NCI-H2171 treated with DMSO at 0.1 percent for 48 hours (cell line): ENCODE results near the gene DDX1.
A peak's percentile ranks its signal among the peaks of the same experiment; 100 is the strongest.
"Not testable (repeated sequence)": the region's sequence is repeated elsewhere in the genome, so short reads cannot be mapped to it uniquely, and the experiment has no call there.

Experiments
- DNase-seq: peaks from one replicate; lab custom pipeline; 2025; lab: John Stamatoyannopoulos, UW

The DDX1 gene

DNA sequence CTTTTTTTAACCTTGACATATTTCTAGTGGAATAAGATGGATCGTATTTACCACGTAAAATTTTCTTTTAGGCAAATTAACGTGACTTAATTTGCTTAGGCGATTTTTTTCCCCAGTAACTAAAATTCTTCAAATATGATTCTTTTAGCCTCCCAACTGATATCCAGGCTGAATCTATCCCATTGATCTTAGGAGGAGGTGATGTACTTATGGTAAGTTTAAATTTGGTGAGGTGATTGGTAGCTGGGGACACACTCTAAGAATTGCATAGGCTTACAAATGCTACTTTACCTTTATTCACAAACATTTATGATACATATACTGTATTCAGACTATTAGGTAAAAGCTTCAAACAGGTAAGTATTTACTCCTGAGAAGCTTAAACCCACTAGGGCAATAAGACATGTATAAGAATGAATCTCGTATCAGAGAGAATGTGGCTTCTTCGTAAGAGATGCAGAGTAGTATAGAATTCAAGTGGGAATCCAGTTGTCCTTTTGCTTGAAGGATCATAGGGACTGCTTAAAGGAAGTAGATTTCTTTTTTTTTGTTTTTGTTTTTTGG lies 3.8 kb downstream of the DDX1 start:
- DNase-seq, result no peak

- DNase-seq, result no peak
These were observed 4.3 kb downstream of the DDX1 start for GRCh38 chr2:15595936-15596335.

DNA sequence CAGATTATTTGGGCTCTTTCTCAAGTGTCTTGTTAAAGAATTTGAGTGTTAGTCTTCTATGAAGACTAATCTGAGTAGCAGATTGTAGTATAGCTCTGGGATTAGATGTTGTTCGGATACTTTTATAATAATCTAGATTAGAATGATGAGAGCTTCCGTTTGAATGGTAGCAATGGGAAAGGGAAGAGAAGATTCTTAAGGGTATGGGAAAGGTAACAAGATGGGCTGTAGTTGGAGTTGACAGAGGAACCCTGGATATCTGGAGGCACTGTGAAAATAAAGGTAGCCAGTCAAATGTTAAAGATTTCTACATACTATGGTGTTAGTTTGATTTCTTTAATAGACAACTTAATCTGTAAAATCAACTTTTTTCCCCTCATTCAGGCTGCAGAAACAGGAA lies 4.7 kb downstream of the DDX1 start:
- no peak for DNase-seq

DNA sequence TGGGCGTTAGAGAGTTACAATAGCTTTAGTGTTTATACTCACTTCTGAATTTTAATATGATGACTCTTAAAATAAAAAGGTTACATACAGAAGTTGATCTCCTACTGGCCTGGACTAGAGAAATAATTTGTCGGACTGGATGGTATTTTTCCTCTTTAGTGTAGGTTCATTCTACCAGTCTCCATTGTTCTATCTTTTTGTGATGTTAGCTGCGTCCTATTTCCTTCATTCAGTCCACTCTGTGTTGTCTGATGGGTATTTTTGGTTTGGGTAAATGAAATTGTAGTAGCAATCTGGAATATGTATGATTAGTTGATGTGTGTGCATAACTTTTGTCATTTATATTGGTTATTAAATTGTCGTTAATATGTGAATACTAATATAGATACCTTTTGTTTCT lies 5.3 kb downstream of the DDX1 start:
- no peak for DNase-seq

GRCh38 chr2:15599994-15600393 lies 8.3 kb downstream of the DDX1 start:
- DNase-seq, result peak; percentile 32

- DNase-seq, result no peak
These were observed 10.0 kb downstream of the DDX1 start for GRCh38 chr2:15601681-15602080.

- DNase-seq, result no peak
These were observed 10.7 kb downstream of the DDX1 start for GRCh38 chr2:15602393-15602792.

- no peak for DNase-seq
These were observed 11.5 kb downstream of the DDX1 start for GRCh38 chr2:15603044-15603765.

GRCh38 chr2:15603948-15604347 lies 12.3 kb downstream of the DDX1 start:
- no peak for DNase-seq

- no peak for DNase-seq
These were observed 14.1 kb downstream of the DDX1 start for GRCh38 chr2:15605721-15606120.

DNA sequence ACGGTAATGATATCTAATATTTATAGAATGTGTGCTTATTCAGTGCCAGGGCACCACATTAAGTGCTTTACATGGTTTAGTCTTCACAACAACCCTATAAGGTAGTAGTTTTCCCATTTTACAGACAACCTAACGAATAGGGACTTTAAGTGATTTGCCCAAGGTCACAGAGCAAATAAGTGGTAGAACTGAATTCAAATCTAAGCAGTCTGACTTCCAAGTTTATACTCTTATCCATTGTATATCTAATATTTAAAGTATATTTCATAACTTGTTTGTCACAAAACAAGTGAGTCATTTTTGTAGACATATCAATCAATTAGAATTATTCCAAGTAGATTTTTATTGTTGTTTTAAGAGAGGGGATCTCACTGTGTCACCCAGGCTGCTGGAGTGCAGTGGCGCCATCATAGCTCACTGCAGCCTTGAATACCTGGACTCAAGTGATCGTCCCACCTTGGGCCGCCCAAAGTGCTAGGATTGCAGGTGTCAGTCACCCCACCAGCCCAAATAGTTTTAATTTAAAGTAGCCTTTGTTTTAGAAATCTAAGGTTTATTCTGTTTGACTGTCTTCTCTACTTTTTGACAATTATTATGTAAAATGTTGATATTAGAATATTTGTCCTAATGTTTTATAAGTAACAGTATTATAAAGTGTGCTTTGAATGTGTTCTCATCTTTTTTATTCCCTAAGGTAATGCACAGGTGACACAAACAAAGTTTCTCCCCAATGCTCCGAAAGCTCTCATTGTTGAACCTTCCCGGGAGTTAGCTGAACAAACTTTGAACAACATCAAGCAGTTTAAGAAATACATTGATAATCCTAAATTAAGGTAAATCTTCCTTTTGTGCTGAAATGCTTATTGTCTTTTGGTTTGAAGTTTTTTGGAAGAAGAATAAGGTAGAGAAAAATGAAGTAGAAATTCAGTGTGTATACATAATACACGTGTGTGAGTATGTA lies 15.1 kb downstream of the DDX1 start:
- DNase-seq, result no peak

- DNase-seq, result no peak
These were observed 16.2 kb downstream of the DDX1 start for GRCh38 chr2:15607709-15608391.

DNA sequence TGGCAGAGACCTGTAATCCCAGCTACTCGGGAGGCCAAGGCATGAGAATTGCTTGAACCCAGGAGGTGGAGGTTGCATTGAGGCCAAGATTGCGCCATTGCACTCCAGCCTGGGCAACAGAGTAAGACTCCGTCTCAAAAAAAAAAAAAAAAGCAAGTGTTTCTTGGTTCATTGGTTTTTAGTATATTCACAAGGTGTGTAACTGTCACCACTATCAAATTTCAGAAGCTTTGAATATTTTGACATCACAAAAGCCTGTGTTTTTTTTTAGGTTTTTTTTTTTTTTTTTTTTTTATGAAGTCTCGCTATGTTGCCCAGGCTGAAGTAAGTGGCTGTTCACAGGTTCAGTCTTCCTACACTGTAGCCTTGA lies 16.7 kb downstream of the DDX1 start:
- DNase-seq, result no peak

GRCh38 chr2:15609341-15610042 lies 17.8 kb downstream of the DDX1 start:
- no peak for DNase-seq

DNA sequence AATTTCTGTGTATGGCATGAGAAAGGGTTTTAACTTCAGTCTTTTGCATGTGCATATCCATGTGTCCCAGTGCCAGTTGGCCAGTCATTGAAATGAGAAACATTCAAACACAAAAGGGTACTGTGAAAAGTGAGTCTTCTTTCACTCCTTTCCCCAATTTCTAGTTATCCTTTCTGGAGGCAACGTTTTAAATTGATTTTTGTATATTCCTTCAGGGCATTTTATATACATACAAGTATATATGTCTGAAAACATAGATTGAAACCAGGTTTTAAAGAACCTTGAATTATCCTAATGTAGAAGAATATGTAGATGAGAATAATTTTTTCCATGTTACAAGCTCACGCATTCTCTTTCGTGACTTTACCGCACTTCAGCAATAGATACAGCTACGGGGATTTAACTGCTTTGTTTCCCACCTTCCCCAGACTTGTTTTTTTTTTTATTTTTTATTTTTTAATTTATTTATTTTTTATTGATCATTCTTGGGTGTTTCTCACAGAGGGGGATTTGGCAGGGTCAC lies 18.8 kb downstream of the DDX1 start:
- no peak for DNase-seq

DNA sequence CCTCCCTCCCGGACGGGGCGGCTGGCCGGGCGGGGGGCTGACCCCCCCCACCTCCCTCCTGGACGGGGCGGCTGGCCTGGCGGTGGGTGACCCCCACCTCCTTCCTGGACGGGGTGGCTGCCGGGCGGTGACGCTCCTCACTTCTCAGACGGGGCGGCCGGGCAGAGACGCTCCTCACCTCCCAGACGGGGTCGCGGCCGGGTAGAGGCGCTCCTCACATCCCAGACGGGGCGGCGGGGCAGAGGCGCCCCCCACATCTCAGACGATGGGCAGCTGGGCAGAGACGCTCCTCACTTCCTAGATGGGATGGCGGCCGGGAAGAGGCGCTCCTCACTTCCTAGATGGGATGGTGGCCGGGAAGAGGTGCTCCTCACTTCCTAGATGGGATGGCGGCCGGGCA lies 20.4 kb downstream of the DDX1 start:
- DNase-seq, result not testable (repeated sequence)

DNA sequence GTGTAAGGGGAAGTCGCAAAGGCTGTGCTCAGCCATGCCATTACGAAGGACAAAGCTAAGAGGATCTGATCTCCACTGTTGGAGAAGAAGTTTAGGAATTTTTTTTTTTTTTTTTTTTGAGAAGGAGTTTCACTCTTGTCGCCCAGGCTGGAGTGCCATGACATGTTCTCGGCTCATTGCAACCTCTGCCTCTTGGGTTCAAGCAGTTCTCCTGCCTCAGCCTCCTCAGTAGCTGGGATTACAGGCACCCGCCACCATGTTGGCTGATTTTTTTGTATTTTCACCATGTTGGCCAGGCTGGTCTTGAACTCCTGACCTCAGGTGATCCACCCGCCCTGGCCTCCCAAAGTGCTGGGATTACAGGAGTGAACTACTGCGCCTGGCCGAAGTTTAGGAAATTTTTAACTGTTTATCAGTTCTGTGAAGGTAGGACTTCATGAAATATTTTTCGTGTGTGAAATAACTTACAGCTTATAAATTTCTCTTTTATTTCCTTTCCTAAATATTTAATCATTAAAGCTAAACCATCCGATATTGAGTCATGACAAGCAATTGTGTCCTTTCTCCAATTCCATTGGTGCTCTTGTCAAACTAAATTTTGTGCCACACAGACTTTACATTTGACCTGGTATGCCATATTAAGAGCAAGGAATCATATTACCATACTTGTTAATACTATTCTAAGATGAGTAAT lies 22.2 kb downstream of the DDX1 start:
- DNase-seq, result no peak

- no peak for DNase-seq
These were observed 23.1 kb downstream of the DDX1 start for GRCh38 chr2:15614545-15615300.

- DNase-seq, result peak; percentile 92
These were observed 23.7 kb downstream of the DDX1 start for GRCh38 chr2:15615301-15615920.

DNA sequence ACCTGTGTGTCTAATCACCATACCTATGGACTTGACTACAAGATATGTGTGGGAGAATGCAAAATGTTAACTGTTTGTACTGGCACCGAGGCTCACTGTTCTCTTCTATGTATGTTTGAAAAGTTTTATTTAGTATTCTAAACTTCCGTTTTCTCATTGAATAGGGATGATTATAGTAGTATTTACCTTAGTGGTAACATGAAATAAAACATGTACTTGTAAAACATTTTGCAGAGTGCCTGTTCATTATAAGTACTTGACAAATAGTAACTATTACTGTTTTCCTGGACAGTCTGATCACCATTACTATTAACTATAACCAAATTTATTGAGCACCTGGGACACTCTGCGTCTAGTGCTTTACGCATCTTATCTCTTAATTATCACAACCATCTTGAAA lies 24.8 kb downstream of the DDX1 start:
- no peak for DNase-seq
